GM04503 (cell line): ENCODE results near the gene PALLD.
"Not testable (repeated sequence)": the region's sequence is repeated elsewhere in the genome, so short reads cannot be mapped to it uniquely, and the experiment has no call there.

Source experiments
- DNase-seq: peaks from one replicate; pipeline ENCODE4 v3.0.0-alpha.2; 2012; ENCODE audit warnings: low read depth

PALLD gene

GRCh38 chr4:168491563-168491962, 5.3 kb upstream of the PALLD start:
- DNase-seq = no peak

GRCh38 chr4:168498251-168498650, 1.4 kb downstream of the PALLD start:
- DNase-seq = no peak

GRCh38 chr4:168499241-168499640, 2.4 kb downstream of the PALLD start:
- no peak for DNase-seq

GRCh38 chr4:168501407-168501806, 4.6 kb downstream of the PALLD start:
- no peak for DNase-seq

DNA sequence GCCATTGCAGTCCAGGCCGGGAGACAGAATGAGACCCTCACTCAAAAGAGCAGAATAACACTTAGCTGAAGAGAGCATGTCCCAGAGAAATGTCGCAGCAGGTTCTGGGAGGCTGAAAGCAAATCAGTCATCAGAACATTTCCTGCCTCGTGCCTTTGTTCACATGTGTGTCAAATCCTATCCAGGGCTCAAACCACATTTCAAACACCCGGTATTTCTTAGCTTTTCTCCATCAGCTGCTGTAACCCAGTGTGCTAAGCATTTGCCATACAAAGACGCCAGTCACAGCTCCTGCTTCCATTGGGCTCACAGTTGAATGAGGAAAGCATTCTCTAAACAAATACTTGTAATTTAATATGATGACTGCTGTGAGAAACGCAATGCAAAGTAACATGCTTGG, 6.0 kb downstream of the PALLD start:
- no peak for DNase-seq

DNA sequence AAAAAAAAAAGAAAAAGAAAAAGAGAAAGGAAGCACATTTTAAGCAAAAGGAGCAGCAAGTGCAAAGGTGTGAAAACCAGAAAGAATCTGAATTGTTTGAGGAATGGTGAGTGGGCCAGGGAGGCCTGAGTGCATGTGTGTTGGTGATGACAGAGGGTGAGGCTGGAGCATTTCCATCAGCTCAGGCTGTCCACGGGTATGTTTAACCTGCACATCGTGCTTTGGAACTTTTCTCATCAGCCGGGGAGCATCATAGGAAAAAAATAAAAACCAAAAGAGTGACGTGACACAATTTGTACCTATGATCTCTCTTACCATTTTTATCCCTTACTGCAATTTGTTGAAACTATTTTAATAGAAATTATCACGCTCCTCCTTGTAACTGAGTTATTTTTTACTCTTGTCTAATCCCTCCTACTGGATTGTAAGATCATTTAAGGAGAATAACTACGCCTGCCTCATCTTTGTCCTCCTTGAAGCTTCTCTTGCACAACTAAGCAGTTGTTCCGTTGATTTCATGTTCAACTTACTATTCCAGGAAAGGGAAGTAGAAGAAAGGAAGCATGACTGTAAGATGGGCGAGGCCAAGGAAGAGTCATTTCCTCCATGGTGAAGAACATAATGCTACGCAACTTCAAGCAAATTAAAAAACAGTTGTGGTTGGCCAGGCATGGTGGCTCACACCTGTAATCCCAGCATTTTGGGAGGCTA, 7.0 kb downstream of the PALLD start:
- DNase-seq = no peak

- DNase-seq = no peak
Observed at GRCh38 chr4:168504526-168504925, 7.7 kb downstream of the PALLD start.

DNA sequence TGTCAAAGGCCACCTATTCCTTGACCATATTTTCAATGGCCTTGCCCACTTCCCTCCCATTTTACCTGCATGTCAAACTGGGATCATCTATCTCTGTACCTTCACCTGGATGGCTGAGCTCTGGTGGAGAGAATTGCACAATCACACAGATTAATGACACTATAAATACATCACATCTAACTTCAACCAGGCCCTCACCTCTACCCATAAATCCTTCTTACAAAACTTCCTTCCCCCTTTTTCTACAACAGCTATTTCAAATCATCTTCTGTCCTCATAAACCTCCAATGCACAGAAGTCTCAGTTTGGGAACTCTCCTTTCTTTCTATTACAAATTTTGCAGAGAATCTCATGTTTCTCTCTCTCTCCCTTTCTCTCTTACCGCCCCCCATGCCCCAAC, 9.2 kb downstream of the PALLD start:
- no peak for DNase-seq

- DNase-seq = no peak
Observed at GRCh38 chr4:168507178-168507815, 10.4 kb downstream of the PALLD start.

- no peak for DNase-seq
Observed at GRCh38 chr4:168508683-168509082, 11.8 kb downstream of the PALLD start.

GRCh38 chr4:168509786-168510185, 12.9 kb downstream of the PALLD start:
- peak; percentile 48 for DNase-seq

GRCh38 chr4:168511780-168512489, 15.1 kb downstream of the PALLD start:
- no peak for DNase-seq

DNA sequence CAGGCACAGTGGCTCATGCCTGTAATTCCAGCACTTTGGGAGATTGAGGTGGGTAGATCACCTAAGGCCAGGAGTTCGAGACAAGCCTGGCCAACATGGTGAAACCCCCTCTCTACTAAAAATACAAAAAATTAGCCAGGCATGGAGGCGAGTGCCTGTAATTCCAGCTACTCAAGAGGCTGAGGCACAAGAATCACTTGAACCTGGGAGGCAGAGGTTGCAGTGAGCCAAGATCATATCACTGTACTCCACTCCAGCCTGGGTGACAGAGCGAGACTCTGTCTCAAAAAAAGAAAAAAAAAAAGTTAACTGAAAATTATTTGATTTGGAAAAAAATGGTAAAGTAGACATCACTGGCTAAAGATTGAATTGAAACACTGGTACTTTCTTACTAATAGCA, 17.0 kb downstream of the PALLD start:
- DNase-seq = not testable (repeated sequence)

DNA sequence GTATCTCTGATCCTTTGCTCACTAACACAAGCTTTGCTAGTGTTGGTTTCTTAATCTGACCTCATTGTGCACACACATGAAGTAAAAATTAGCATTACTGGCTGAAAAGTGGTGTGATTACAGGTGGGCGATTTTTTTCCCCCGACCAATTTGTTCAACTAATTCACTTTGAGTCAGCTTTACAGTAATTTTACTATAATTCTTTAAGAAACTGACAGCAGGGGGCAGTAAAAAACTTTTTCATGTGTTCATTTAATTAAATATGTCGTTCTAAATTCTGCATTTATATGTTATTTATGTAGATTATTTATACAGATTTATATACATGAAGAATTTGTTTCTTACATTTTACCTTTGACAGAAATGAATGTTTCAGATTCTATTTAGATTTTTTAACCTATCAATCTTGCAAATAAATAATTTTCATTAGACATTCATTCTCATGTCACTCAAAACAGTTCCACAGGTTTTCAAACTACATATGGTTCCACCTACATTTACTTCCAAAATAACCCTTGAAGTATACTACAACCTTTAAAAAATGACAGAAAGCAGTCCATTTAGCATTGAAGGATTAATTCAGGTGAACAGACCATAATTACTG, 17.5 kb downstream of the PALLD start:
- no peak for DNase-seq

DNA sequence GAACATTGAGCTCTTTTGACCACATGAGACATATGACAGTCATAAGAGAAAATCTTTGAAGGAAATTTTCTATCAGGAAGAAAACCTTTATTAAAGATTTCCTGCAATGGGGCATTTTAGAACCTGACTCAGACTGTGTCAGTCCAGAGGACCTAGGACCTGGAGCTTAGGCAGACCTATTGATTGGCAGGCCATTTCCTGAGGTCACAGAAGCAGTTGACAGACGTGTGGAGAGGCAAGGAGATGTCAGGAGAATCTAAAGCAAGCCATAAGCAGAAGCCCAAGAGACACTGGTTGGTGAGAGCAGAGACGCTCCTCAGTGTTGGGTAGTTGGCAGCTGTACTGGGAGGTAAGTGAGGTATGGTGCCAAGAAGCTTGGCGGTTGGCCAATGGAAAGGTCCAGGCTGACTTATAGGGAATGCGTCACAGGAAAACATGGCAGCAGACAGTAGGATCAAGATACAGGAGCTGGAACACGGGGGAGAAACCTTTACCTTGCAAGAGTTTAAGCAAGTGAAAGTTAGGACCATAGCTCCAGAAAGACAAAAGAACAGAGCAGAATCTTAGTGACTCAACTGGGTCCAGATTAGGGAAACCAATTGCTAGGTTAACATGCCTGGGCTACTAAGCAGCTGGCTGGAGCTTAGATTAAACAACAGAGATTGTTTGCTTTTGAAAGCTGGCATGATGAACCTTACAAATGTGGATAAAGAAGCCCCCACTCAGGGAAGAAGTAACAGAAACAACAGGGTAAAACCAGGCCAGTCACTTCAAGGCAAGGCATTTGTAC, 18.6 kb downstream of the PALLD start:
- DNase-seq = no peak

DNA sequence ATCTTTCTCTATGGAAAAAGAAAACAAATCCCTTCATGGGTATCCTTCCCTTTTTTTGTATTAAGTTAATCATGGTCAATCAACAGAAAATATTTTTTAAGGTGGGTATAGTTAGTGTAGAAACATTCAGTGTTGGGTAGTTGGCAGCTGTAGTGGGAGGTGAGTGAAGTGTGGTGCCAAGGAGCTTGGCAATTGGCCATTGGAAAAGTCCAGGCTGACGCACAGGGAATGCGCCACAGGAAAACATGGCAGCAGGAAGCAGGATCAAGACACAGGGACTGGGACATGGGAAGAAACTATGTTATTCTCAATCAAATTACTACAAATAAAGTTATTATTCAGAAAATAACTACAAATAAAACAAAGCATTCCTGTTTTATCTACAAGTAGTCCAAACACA, 20.0 kb downstream of the PALLD start:
- DNase-seq = no peak

DNA sequence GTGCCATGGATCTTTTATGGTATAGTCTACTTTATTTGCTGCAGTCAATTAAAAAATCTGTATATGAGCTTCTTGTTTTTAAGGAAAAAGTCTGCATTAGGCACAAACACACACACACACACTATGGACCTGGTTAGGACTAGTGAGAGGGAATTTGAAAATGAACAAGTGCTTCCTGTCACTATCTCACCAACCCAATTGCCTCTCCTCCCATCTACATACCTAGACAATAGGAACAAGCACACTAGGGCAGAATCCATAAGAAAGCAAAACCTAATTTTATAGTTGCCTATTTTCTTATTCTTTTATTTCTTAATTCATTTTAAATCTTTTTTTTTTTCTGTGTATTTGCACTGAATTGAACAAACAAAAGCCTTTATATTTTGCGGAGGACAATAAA, 22.7 kb downstream of the PALLD start:
- no peak for DNase-seq

GRCh38 chr4:168521721-168522120, 24.9 kb downstream of the PALLD start:
- no peak for DNase-seq

DNA sequence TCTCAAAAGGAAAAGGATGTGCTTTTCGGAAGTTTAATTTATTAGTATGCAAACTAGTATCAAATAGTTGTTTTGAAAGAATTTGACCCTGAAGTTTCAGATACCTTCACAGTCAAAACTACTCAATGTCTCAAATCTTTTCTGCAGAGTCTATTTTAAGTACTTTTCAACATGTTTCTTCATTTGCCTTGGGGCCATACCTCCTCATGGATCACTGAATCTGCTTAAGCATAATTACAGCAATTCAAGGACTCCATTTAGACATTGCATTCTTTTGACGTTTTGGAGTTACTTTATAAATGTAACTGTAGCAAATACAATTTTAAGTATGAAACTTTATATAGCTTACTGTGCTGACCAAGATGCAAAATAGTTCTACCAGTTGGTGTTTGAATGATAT, 25.5 kb downstream of the PALLD start:
- DNase-seq = no peak

GRCh38 chr4:168522829-168523489, 26.1 kb downstream of the PALLD start:
- DNase-seq = no peak

DNA sequence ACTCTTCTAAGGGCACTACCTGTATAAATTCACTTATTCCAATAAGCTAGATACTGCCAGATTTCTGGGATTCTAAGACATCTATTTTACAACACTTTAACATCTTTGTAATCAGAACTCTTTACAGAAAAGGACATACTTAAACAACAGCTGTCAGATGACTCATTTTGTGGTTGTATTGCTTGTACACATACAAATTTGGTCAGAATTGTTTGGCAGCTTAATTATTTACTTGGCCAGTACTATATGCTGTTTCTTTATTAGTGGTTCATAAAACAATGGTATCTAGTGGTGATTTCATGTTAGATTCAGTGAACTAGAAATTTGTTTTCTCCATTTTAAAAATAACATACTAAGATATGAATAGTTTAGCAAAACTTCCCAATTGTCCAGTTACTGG, 27.2 kb downstream of the PALLD start:
- DNase-seq = peak; percentile 72

- DNase-seq = no peak
Observed at GRCh38 chr4:168524897-168525296, 28.0 kb downstream of the PALLD start.
